Measurements from ENCODE around the gene HS3ST4. TPM values are rescaled to one million over a fixed set of nuclear protein-coding genes. Genes with fewer than 3 reads are reported as not detected.

The HS3ST4 gene
- total and polyA plus RNA-seq, 2 donors (not counting 1 experiment from before 2014, with no cell fraction given): not detected

- TF ChIP-seq EZH2 (IDR thresholded peaks at IDR 0.05; ENCODE audit: borderline replicate concordance, insufficient read depth, low read depth, low read length, poor library complexity, severe bottlenecking) (no peak), CTCF (IDR thresholded peaks at IDR 0.05) (no peak)
- peaks cover 9% of the 10 kb centered on the region for H3K27me3 Mint-ChIP-seq
- Histone ChIP-seq H3K27me3 (replicated peaks in 1 of 4; ENCODE audit: control extremely low read depth in 1 of 4, control insufficient read depth in 3 of 4, insufficient read depth in 4 of 4, low read length in 3 of 4) (peaks cover 0 to 2% (median 0%) of the 10 kb centered on the region in 4 experiments), H3K4me3 (ENCODE audit: control extremely low read depth in 1 of 5, extremely low read depth in 1 of 5, insufficient read depth in 1 of 5, low read depth in 2 of 5, low read length in 4 of 5) (no peak overlapping the region), H3K36me3 (replicated peaks in 1 of 2; ENCODE audit: control extremely low read depth in 1 of 2, control insufficient read depth in 1 of 2, extremely low read depth in 1 of 2, insufficient read depth in 2 of 2, low read length in 1 of 2) (no peaks in the 10 kb centered on the region), H3K9ac (ENCODE audit: low read length) (no peak overlapping the region), H4K20me1 (ENCODE audit: control insufficient read depth, insufficient read depth, low read length, poor library complexity, severe bottlenecking) (no peaks in the 10 kb centered on the region), H3K4me2 (replicated peaks; ENCODE audit: low read depth, low read length, poor library complexity, severe bottlenecking) (no peak overlapping the region), H2AFZ (ENCODE audit: insufficient read depth, low read depth, low read length, poor library complexity, severe bottlenecking) (no peak overlapping the region), H3K4me1 (ENCODE audit: control insufficient read depth in 2 of 2, insufficient read depth in 2 of 2, low read length in 2 of 2) (no peaks in the 10 kb centered on the region), H3K27ac (ENCODE audit: low read length in 2 of 2) (no peak overlapping the region), H3K9me3 (ENCODE audit: control extremely low read depth in 1 of 3, control insufficient read depth in 2 of 3, insufficient read depth in 1 of 3, low read length in 2 of 3) (no peaks in the 10 kb centered on the region), H3K79me2 (ENCODE audit: control insufficient read depth, insufficient read depth, low read length) (no peaks in the 10 kb centered on the region)
- no peak overlapping the region for H3K4me3 Mint-ChIP-seq
- WGBS (ENCODE audit: insufficient coverage): 79% methylated on average over 2 of the region's 3 CpGs
- CTCF ChIA-PET: no interaction called here
- intact Hi-C loops (cut with micrococcal nuclease): no loop called here
- POLR2A ChIA-PET: no interaction called here
- H3K27ac Mint-ChIP-seq: no peak overlapping the region
- ATAC-seq (ENCODE audit: low read depth): no peak
- peaks cover 2% of the 10 kb centered on the region for H3K9me3 Mint-ChIP-seq (ENCODE audit: insufficient read depth)
- DNase-seq: no peak
- no peaks in the 10 kb centered on the region for H3K4me1 Mint-ChIP-seq
These were observed 154.1 kb downstream of the HS3ST4 start for GRCh38 chr16:25845901-25846300.

- intact Hi-C loops (cut with micrococcal nuclease): no loop called here
- WGBS (ENCODE audit: insufficient coverage): 71% methylated on average over 1 of the region's 6 CpGs
These were observed 162.4 kb downstream of the HS3ST4 start for GRCh38 chr16:25854141-25854540.

More at GRCh38 chr16:25854141-25854540, 162.4 kb downstream of the HS3ST4 start:
- Histone ChIP-seq H3K9me3 (ENCODE audit: control extremely low read depth in 1 of 3, control insufficient read depth in 2 of 3, insufficient read depth in 1 of 3, low read length in 2 of 3) (no peaks in the 10 kb centered on the region), H3K4me3 (ENCODE audit: control extremely low read depth in 1 of 5, extremely low read depth in 1 of 5, insufficient read depth in 1 of 5, low read depth in 2 of 5, low read length in 4 of 5) (no peak overlapping the region), H3K9ac (ENCODE audit: low read length) (no peak overlapping the region), H3K27me3 (replicated peaks in 1 of 4; ENCODE audit: control extremely low read depth in 1 of 4, control insufficient read depth in 3 of 4, insufficient read depth in 4 of 4, low read length in 3 of 4) (peaks cover 0 to 5% (median 1%) of the 10 kb centered on the region in 4 experiments), H3K36me3 (replicated peaks in 1 of 2; ENCODE audit: control extremely low read depth in 1 of 2, control insufficient read depth in 1 of 2, extremely low read depth in 1 of 2, insufficient read depth in 2 of 2, low read length in 1 of 2) (no peaks in the 10 kb centered on the region), H2AFZ (ENCODE audit: insufficient read depth, low read depth, low read length, poor library complexity, severe bottlenecking) (no peak overlapping the region), H3K27ac (ENCODE audit: low read length in 2 of 2) (no peak overlapping the region), H4K20me1 (ENCODE audit: control insufficient read depth, insufficient read depth, low read length, poor library complexity, severe bottlenecking) (no peaks in the 10 kb centered on the region), H3K4me1 (ENCODE audit: control insufficient read depth in 2 of 2, insufficient read depth in 2 of 2, low read length in 2 of 2) (no peaks in the 10 kb centered on the region), H3K79me2 (ENCODE audit: control insufficient read depth, insufficient read depth, low read length) (no peaks in the 10 kb centered on the region), H3K4me2 (replicated peaks; ENCODE audit: low read depth, low read length, poor library complexity, severe bottlenecking) (no peak overlapping the region)
- no peaks in the 10 kb centered on the region for H3K4me1 Mint-ChIP-seq
- ATAC-seq (ENCODE audit: low read depth) (no peak), DNase-seq (no peak)
- ChIA-PET POLR2A (no interaction called here), CTCF (interaction anchor here (0.7 to 2.0 kb wide), 2 partner anchors 16 to 1339 kb away, joined by 3 to 4 read pairs; no protein-coding TSS in a partner anchor)
- TF ChIP-seq CTCF (IDR thresholded peaks at IDR 0.05) (no peak), EZH2 (IDR thresholded peaks at IDR 0.05; ENCODE audit: borderline replicate concordance, insufficient read depth, low read depth, low read length, poor library complexity, severe bottlenecking) (no peak)
- H3K27me3 Mint-ChIP-seq: peaks cover 26% of the 10 kb centered on the region
- no peak overlapping the region for H3K4me3 Mint-ChIP-seq
- no peak overlapping the region for H3K27ac Mint-ChIP-seq
- H3K9me3 Mint-ChIP-seq (ENCODE audit: insufficient read depth): no peaks in the 10 kb centered on the region

Measured in B cell (primary cell).